ENCODE results near the gene GTSE1.

GTSE1 gene

DNA sequence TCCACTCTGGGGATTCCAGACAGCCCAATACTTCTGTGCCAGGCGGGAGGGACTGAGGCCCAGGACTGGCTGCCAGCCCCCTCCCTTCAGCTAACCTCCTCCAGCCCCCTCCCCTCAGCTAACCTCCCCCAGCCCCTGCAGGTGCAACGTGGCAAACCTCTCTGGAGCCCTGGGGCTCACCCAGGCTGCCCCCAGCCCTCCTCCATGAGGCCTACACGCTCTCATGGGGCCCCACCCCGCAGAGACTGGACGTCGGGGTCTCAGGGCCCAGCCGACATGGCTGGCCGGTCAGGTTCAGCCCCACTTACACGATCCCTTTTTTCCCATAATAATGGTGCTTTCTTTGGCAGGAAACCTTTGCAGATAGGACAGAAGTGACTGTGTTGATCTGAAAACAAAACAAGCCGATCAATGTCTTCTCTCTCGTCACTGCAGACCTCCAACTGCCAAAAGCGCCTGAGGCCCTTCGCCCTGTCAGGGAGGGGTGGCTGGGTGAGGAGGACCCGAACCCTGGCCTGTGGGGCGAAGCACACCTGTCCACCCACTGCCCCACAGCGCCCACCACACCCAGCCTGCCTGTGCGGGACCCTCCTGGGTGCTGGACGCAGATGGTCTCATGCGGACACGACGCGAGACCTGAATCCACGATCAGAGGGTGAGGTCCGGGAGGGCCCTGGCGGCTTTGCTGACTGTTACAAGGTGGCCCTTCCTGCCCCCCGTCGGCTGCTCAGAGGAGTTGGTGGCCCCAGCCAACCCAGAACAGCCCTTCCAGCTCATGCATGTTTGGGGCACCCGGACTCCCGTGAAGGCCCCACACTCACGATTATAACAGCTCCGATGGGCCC lies 72.4 kb downstream of the GTSE1 start:
- TF ChIP-seq ZC3H10 (CRISPR knock-in tag; IDR thresholded peaks at IDR 0.05) (no peak), BACH2 (CRISPR knock-in tag; IDR thresholded peaks at IDR 0.05; ENCODE audit: borderline replicate concordance) (no peak), SNAI2 (CRISPR knock-in tag; IDR thresholded peaks at IDR 0.05) (no peak), POU6F1 (CRISPR knock-in tag; IDR thresholded peaks at IDR 0.05; ENCODE audit: borderline replicate concordance, low read depth) (no peak), TCF4 (CRISPR knock-in tag; IDR thresholded peaks at IDR 0.05; ENCODE audit: borderline replicate concordance) (no peak), PPARA (CRISPR knock-in tag; IDR thresholded peaks at IDR 0.05; ENCODE audit: borderline replicate concordance) (no peak), ZNF8 (CRISPR knock-in tag; IDR thresholded peaks at IDR 0.05) (no peak), TOX (CRISPR knock-in tag; IDR thresholded peaks at IDR 0.05; ENCODE audit: borderline replicate concordance) (no peak), CSDC2 (CRISPR knock-in tag; IDR thresholded peaks at IDR 0.05) (no peak), OSR1 (CRISPR knock-in tag; IDR thresholded peaks at IDR 0.05) (no peak), RARB (CRISPR knock-in tag; IDR thresholded peaks at IDR 0.05) (no peak), ZFP30 (CRISPR knock-in tag; IDR thresholded peaks at IDR 0.05) (no peak), ESRRG (CRISPR knock-in tag; IDR thresholded peaks at IDR 0.05) (no peak), GLIS3 (CRISPR knock-in tag; IDR thresholded peaks at IDR 0.05) (no peak)
- TF ChIP-seq, protein P1, sequence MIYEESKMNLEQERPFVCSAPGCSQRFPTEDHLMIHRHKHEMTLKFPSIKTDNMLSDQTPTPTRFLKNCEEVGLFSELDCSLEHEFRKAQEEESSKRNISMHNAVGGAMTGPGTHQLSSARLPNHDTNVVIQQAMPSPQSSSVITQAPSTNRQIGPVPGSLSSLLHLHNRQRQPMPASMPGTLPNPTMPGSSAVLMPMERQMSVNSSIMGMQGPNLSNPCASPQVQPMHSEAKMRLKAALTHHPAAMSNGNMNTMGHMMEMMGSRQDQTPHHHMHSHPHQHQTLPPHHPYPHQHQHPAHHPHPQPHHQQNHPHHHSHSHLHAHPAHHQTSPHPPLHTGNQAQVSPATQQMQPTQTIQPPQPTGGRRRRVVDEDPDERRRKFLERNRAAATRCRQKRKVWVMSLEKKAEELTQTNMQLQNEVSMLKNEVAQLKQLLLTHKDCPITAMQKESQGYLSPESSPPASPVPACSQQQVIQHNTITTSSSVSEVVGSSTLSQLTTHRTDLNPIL (CRISPR knock-in tag; IDR thresholded peaks at IDR 0.05; ENCODE audit: low read depth) = no peak
- ATAC-seq = no peak

DNA sequence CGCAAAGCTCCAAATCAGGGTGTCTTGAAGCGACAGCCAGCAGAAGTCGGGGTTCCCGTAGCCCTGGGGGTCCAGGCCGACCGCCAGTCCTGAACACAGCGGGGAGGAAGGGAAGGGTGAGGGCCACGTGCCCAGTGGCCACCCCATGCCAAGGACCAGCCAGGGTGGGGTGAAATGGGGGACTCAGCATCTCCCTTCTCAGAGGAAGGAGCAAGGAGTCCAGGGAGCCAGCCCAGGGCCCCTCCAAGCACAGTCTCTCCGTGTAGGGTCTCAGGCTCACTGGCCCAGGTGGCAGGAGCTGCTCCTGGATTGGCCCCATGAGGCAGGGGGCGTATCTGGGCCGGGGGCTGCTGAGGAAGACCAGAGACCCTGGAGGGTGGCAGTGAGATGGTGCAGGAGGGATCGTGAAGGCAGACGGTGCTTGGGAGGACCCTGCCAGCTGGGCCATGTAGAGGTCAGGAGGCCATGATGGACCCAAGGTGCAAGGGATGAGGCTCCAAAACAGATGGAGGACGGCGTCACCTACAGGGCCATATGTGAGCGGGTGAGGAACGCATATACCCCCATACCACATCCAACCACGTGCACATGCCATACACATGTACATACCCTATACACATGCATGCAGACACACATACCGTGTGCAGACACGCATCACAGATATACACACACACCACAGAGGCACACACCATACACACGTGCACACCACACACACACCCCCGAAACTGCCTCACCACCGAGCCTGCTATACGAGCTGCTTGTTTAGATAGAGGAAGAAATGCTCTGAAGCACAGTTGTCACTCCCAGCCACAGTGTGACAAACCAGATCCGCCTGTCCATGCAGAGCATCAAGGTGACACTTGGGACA lies 73.3 kb downstream of the GTSE1 start:
- TF ChIP-seq CSDC2 (CRISPR knock-in tag; IDR thresholded peaks at IDR 0.05) = no peak
- TF ChIP-seq TSHZ2 (CRISPR knock-in tag; IDR thresholded peaks at IDR 0.05) = no peak
- TF ChIP-seq ZNF565 (CRISPR knock-in tag; conservative IDR thresholded peaks at IDR 0.05; ENCODE audit: low read depth) = no peak
- TF ChIP-seq ZNF70 (CRISPR knock-in tag; IDR thresholded peaks at IDR 0.05) = no peak
- no peak for TF ChIP-seq SNAI2 (CRISPR knock-in tag; IDR thresholded peaks at IDR 0.05)
- TF ChIP-seq ESRRG (CRISPR knock-in tag; IDR thresholded peaks at IDR 0.05) = no peak
- no peak for TF ChIP-seq ISL1 (CRISPR knock-in tag; IDR thresholded peaks at IDR 0.05)
- TF ChIP-seq ARNTL (CRISPR knock-in tag; IDR thresholded peaks at IDR 0.05; ENCODE audit: borderline replicate concordance, low read depth) = no peak
- no peak for TF ChIP-seq PPARA (CRISPR knock-in tag; IDR thresholded peaks at IDR 0.05; ENCODE audit: borderline replicate concordance)
- TF ChIP-seq OSR1 (CRISPR knock-in tag; IDR thresholded peaks at IDR 0.05) = no peak
- ATAC-seq = no peak

DNA sequence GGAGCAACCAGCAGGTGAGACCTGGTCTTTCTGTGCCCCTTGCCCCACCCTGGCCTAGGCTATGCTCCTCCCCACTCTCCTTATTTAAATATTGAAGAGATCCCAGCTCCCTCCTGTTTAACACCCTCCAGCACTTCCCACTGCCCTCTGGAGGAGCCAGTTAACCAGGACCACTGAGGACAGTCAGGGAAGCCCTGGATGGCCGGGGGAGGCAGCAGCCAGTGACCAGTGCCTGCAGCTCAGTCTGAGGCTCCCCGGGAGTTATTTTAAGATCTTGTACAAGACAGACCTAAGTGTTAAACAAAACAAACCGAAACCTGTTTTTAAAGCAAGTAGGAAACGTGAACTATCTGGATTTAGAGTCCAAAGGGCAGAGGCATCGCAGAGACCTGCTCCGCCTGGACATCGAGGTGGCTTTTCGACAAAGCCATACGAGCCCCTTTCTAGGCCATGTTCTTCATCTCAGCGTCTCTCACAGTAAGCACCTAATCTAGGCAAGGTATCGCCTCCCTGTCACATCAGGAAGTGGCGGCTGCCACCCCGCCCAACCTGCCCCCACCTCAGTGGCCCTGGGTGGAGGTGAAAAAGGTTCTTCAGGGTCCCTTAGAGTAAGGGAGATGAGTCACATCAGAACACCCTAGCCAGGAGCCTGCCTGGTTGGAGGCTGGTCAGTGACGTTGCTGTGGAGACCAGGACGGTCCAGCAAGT lies 74.1 kb downstream of the GTSE1 start:
- TF ChIP-seq PPARA (CRISPR knock-in tag; IDR thresholded peaks at IDR 0.05; ENCODE audit: borderline replicate concordance) = no peak
- no peak for TF ChIP-seq ISL1 (CRISPR knock-in tag; IDR thresholded peaks at IDR 0.05)
- ATAC-seq = no peak

Data from SK-N-SH treated with all-trans-retinoic acid at 6 μM for 48 hours (cell line).